Glomerular visceral epithelial cell (primary cell): ENCODE results near the gene TM9SF3.

Experiments used
- DNase-seq: peaks from one replicate; pipeline ENCODE4 v3.0.0-alpha.2; 2016; ENCODE audit errors: extremely low spot score

Gene TM9SF3

GRCh38 chr10:96586419-96587263 lies at the start of gene TM9SF3:
TSS of gene TM9SF3 (minus strand) at chr10:96587012. CDS start at chr10:96586835, 177 bp downstream.
- DNase-seq: peak; percentile 91

- no peak for DNase-seq
Measured at GRCh38 chr10:96636551-96636950, 49.7 kb upstream of the TM9SF3 start.

GRCh38 chr10:96632974-96633710 lies 46.3 kb upstream of the TM9SF3 start:
- no peak for DNase-seq

- DNase-seq: no peak
Measured at GRCh38 chr10:96627292-96627691, 40.5 kb upstream of the TM9SF3 start.

GRCh38 chr10:96626795-96627194 lies 40.0 kb upstream of the TM9SF3 start:
- DNase-seq: no peak

- DNase-seq: no peak
Measured at GRCh38 chr10:96625173-96625572, 38.4 kb upstream of the TM9SF3 start.

GRCh38 chr10:96622013-96622787 lies 35.4 kb upstream of the TM9SF3 start:
- DNase-seq: no peak

- no peak for DNase-seq
Measured at GRCh38 chr10:96619796-96620773, 33.3 kb upstream of the TM9SF3 start.

- no peak for DNase-seq
Measured at GRCh38 chr10:96619120-96619519, 32.3 kb upstream of the TM9SF3 start.

- DNase-seq: no peak
Measured at GRCh38 chr10:96618653-96619052, 31.8 kb upstream of the TM9SF3 start.

GRCh38 chr10:96616961-96617360 lies 30.1 kb upstream of the TM9SF3 start:
- no peak for DNase-seq

- DNase-seq: peak; percentile 89
Measured at GRCh38 chr10:96614515-96614914, 27.7 kb upstream of the TM9SF3 start.

GRCh38 chr10:96613576-96613975 lies 26.8 kb upstream of the TM9SF3 start:
- DNase-seq: no peak

- no peak for DNase-seq
Measured at GRCh38 chr10:96612055-96612830, 25.4 kb upstream of the TM9SF3 start.

- DNase-seq: no peak
Measured at GRCh38 chr10:96610817-96611216, 24.0 kb upstream of the TM9SF3 start.

- no peak for DNase-seq
Measured at GRCh38 chr10:96609510-96609909, 22.7 kb upstream of the TM9SF3 start.

GRCh38 chr10:96608805-96609204 lies 22.0 kb upstream of the TM9SF3 start:
- no peak for DNase-seq

GRCh38 chr10:96608262-96608661 lies 21.4 kb upstream of the TM9SF3 start:
- no peak for DNase-seq

GRCh38 chr10:96606946-96607345 lies 20.1 kb upstream of the TM9SF3 start:
- no peak for DNase-seq

- DNase-seq: peak; percentile 65
Measured at GRCh38 chr10:96606216-96606615, 19.4 kb upstream of the TM9SF3 start.
